Left ventricle myocardium inferior (tissue), 1 donor: Measurements from ENCODE around the gene SLC22A4. TPM values are rescaled to one million over a fixed set of nuclear protein-coding genes. Genes with fewer than 3 reads are reported as not detected.
A peak's percentile ranks its signal among the peaks of the same experiment; 100 is the strongest.

Source experiments
- DNase-seq: peaks from one replicate; pipeline ENCODE4 v3.0.0-alpha.2; 2020
- H3K27ac ChIP-seq: fragments of 200-600 bp; replicated peaks from 2 replicates; pipeline ENCODE4 v1.8.0; 2021
- H3K27me3 ChIP-seq: fragments of 200-600 bp; 2 replicates; pipeline ENCODE4 v1.8.0; 2021; ENCODE audit warnings: low read depth
- H3K36me3 ChIP-seq: fragments of 200-600 bp; 2 replicates; pipeline ENCODE4 v1.8.0; 2021
- H3K4me1 ChIP-seq: fragments of 200-600 bp; 2 replicates; pipeline ENCODE4 v1.8.0; 2021
- H3K4me3 ChIP-seq: fragments of 200-600 bp; 2 replicates; pipeline ENCODE4 v1.8.0; 2021; ENCODE audit warnings: mild to moderate bottlenecking, moderate library complexity
- H3K9me3 ChIP-seq: fragments of 200-600 bp; replicated peaks from 2 replicates; pipeline ENCODE4 v1.8.0; 2021
- CTCF ChIP-seq: fragments of 200-600 bp; IDR thresholded peaks from 2 replicates; pipeline ENCODE4 v1.8.0; 2021; ENCODE audit warnings: antibody characterized with exemption, mild to moderate bottlenecking, borderline replicate concordance
- intact Hi-C: fragments of 100-400 bp; cut with micrococcal nuclease; formaldehyde crosslinking; loops from one replicate; pipeline ENCODE4 v1.11.0; 2022
- total RNA-seq: library from RNA; stranded (reverse); fragmentation: NEBNext Ultra II Directional; extraction: Animal tissue kit (Norgen Biotek cat#: 25700); gene quantifications from one replicate; pipeline ENCODE4 v1.2.1, GENCODE V29; 2021
- donor health status: DM: no; HTN: yes; CAD: no; lungs with severe emphysema.

SLC22A4 gene
- total RNA-seq, 1 donor from 2014 or later = 2.0 TPM

GRCh38 chr5:132298298-132299212 lies 4.4 kb downstream of the SLC22A4 start:
- no peaks in the 10 kb centered on the region for H3K27me3 ChIP-seq
- intact Hi-C loops = no loop called here
- H3K4me1 ChIP-seq = peaks cover 58% of the 10 kb centered on the region
- no peak for TF ChIP-seq CTCF
- H3K9me3 ChIP-seq = no peaks in the 10 kb centered on the region
- DNase-seq = no peak
- H3K27ac ChIP-seq = no peak overlapping the region
- no peaks in the 10 kb centered on the region for H3K36me3 ChIP-seq
- H3K4me3 ChIP-seq = no peak overlapping the region

GRCh38 chr5:132299917-132300316 lies 5.7 kb downstream of the SLC22A4 start:
- Histone ChIP-seq H3K36me3 (no peaks in the 10 kb centered on the region), H3K27ac (peak overlapping the region; percentile 76), H3K4me3 (no peak overlapping the region), H3K9me3 (peaks cover 7% of the 10 kb centered on the region), H3K27me3 (no peaks in the 10 kb centered on the region), H3K4me1 (peaks cover 44% of the 10 kb centered on the region)
- no peak for TF ChIP-seq CTCF
- no peak for DNase-seq
- intact Hi-C loops = no loop called here

- no peaks in the 10 kb centered on the region for H3K27me3 ChIP-seq
- H3K4me3 ChIP-seq = no peak overlapping the region
- DNase-seq = no peak
- intact Hi-C loops = no loop called here
- peaks cover 36% of the 10 kb centered on the region for H3K4me1 ChIP-seq
- H3K36me3 ChIP-seq = no peaks in the 10 kb centered on the region
- peaks cover 15% of the 10 kb centered on the region for H3K9me3 ChIP-seq
- no peak for TF ChIP-seq CTCF
- peak overlapping the region; percentile 76 for H3K27ac ChIP-seq
Observed at GRCh38 chr5:132300577-132301343, 6.6 kb downstream of the SLC22A4 start.

- no peaks in the 10 kb centered on the region for H3K27me3 ChIP-seq
- H3K4me1 ChIP-seq = peaks cover 27% of the 10 kb centered on the region
- no peak overlapping the region for H3K4me3 ChIP-seq
- intact Hi-C loops = no loop called here
- peaks cover 18% of the 10 kb centered on the region for H3K9me3 ChIP-seq
- no peak for TF ChIP-seq CTCF
- H3K27ac ChIP-seq = peak overlapping the region; percentile 76
- H3K36me3 ChIP-seq = no peaks in the 10 kb centered on the region
- DNase-seq = no peak
Observed at GRCh38 chr5:132301344-132302271, 7.4 kb downstream of the SLC22A4 start.

GRCh38 chr5:132302413-132302812 lies 8.2 kb downstream of the SLC22A4 start:
- no peak for TF ChIP-seq CTCF
- DNase-seq = no peak
- Histone ChIP-seq H3K27me3 (no peaks in the 10 kb centered on the region), H3K36me3 (no peaks in the 10 kb centered on the region), H3K4me3 (no peak overlapping the region), H3K9me3 (peaks cover 18% of the 10 kb centered on the region), H3K27ac (peak overlapping the region; percentile 76), H3K4me1 (peaks cover 24% of the 10 kb centered on the region)
- intact Hi-C loops = no loop called here
